Body of pancreas (tissue), 4 donors: ENCODE results near the gene BABAM2.

Experiments
- POLR2A ChIP-seq, 3 donors: fragments of 450-650 bp; IDR thresholded peaks; one replicate each; pipeline ENCODE4 v1.6.1; 2016; ENCODE audit warnings: antibody characterized with exemption in 3 of 3, mild to moderate bottlenecking in 2 of 3
- TF ChIP-seq, protein P1 (sequence below), 7 experiments: fragments of 450-650 bp in 4 of 7; fragments of 200-600 bp in 3 of 7; sonication (generic) in 3 of 7; IDR thresholded peaks; one replicate each; pipeline ENCODE4 v1.5.1; 2016 to 2019; ENCODE audit warnings: antibody characterized with exemption in 7 of 7

- TF ChIP-seq, protein P1, sequence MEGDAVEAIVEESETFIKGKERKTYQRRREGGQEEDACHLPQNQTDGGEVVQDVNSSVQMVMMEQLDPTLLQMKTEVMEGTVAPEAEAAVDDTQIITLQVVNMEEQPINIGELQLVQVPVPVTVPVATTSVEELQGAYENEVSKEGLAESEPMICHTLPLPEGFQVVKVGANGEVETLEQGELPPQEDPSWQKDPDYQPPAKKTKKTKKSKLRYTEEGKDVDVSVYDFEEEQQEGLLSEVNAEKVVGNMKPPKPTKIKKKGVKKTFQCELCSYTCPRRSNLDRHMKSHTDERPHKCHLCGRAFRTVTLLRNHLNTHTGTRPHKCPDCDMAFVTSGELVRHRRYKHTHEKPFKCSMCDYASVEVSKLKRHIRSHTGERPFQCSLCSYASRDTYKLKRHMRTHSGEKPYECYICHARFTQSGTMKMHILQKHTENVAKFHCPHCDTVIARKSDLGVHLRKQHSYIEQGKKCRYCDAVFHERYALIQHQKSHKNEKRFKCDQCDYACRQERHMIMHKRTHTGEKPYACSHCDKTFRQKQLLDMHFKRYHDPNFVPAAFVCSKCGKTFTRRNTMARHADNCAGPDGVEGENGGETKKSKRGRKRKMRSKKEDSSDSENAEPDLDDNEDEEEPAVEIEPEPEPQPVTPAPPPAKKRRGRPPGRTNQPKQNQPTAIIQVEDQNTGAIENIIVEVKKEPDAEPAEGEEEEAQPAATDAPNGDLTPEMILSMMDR (IDR thresholded peaks at IDR 0.05) = no peak
- TF ChIP-seq POLR2A (IDR thresholded peaks at IDR 0.05) = no peak
Observed at GRCh38 chr2:28298406-28298805, 407.9 kb downstream of the BABAM2 start.
